ENCODE data around the gene TAS2R41.
"Not testable (repeated sequence)": the region's sequence is repeated elsewhere in the genome, so short reads cannot be mapped to it uniquely, and the experiment has no call there.

The TAS2R41 gene

DNA sequence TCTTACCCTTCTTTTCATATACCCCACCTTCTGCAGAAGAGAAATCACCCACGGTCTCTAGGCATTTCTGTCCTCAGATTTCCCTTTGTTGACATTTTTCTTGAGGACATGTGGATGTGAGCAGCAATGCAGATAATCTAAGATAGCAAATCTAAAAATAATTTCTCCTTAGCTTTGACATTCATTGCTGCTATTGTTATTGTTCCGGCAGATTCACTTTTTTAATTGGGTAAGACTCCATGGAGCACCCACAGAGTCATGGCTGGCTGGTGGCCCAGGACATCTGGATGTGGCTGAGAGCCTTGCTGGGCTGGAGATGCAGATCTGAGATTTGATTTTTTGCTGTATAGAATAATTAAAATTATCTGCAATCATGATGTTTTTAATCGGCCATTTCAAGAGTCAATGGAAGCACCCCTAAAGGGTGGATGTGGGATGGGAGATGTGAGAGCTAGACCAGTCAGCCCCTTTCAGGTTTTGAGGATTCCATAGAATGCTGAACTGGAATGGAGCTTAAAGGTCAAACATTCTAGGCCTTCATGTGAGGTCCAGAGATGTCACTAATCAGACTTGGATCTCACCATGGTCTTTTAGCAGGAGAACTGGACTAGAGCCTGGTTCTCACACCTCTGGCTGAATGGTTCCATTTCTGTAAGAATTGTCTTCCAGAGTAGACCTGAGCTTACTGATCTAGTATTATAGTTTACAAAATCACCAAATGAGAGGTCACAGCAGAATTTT is 37.5 kb downstream of the TAS2R41 start:
- H3K9me3 ChIP-seq (ENCODE audit: control insufficient read depth, low read length) = no peaks in the 10 kb centered on the region
- H3K36me3 ChIP-seq (ENCODE audit: control insufficient read depth, insufficient read depth, low read length) = no peaks in the 10 kb centered on the region
- H3K27me3 ChIP-seq (ENCODE audit: control insufficient read depth, insufficient read depth, low read length, poor library complexity, severe bottlenecking) = peaks cover 3% of the 10 kb centered on the region
- WGBS, 2 experiments = 94 to 95% methylated on average over 3 of the region's 3 CpGs
- no peak overlapping the region for H3K4me3 ChIP-seq (ENCODE audit: insufficient read depth, low read depth, low read length)
- peaks cover 24% of the 10 kb centered on the region for H3K4me1 ChIP-seq (ENCODE audit: control insufficient read depth, insufficient read depth, low read length)
- H3K27ac ChIP-seq (ENCODE audit: insufficient read depth, low read depth, low read length, poor library complexity, severe bottlenecking) = no peak overlapping the region

DNA sequence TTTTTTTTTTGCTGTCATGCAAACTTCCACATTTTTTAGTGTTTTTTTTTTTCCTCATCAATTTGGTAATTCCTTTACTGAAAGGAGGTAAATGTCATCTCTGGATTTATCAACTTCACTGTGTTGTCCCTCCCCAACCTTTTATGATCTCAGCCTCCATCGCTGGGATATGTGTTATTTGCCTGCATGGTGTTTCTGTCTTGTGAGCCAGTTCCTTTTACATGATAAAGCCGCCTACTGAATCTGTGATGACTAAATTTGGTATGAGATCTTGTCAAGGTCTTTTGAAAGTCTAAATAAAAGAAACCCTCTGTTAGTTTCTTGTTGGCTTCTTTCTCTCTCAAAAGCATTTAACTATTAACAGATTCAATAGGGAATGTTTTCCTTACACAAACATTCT is 39.3 kb downstream of the TAS2R41 start:
- 55 to 81% methylated on average over 2 of the region's 2 CpGs for WGBS, 2 experiments
- Histone ChIP-seq H3K27me3 (ENCODE audit: control insufficient read depth, insufficient read depth, low read length, poor library complexity, severe bottlenecking) (peaks cover 3% of the 10 kb centered on the region), H3K36me3 (ENCODE audit: control insufficient read depth, insufficient read depth, low read length) (no peaks in the 10 kb centered on the region), H3K4me1 (ENCODE audit: control insufficient read depth, insufficient read depth, low read length) (peaks cover 24% of the 10 kb centered on the region), H3K4me3 (ENCODE audit: insufficient read depth, low read depth, low read length) (no peak overlapping the region), H3K9me3 (ENCODE audit: control insufficient read depth, low read length) (no peaks in the 10 kb centered on the region), H3K27ac (ENCODE audit: insufficient read depth, low read depth, low read length, poor library complexity, severe bottlenecking) (no peak overlapping the region)

GRCh38 chr7:143518521-143518920 is 40.8 kb downstream of the TAS2R41 start:
- H3K27ac ChIP-seq (ENCODE audit: insufficient read depth, low read depth, low read length, poor library complexity, severe bottlenecking) = no peak overlapping the region

GRCh38 chr7:143518941-143519340 is 41.3 kb downstream of the TAS2R41 start:
- no peaks in the 10 kb centered on the region for H3K36me3 ChIP-seq (ENCODE audit: control insufficient read depth, insufficient read depth, low read length)
- peaks cover 3% of the 10 kb centered on the region for H3K27me3 ChIP-seq (ENCODE audit: control insufficient read depth, insufficient read depth, low read length, poor library complexity, severe bottlenecking)
- H3K4me1 ChIP-seq (ENCODE audit: control insufficient read depth, insufficient read depth, low read length) = peaks cover 24% of the 10 kb centered on the region
- no peaks in the 10 kb centered on the region for H3K9me3 ChIP-seq (ENCODE audit: control insufficient read depth, low read length)
- WGBS, 2 experiments = 88 to 94% methylated on average over 11 of the region's 11 CpGs
- no peak overlapping the region for H3K4me3 ChIP-seq (ENCODE audit: insufficient read depth, low read depth, low read length)
- H3K27ac ChIP-seq (ENCODE audit: insufficient read depth, low read depth, low read length, poor library complexity, severe bottlenecking) = no peak overlapping the region

More at GRCh38 chr7:143518521-143518920, 40.8 kb downstream of the TAS2R41 start:
- Histone ChIP-seq H3K4me3 (ENCODE audit: insufficient read depth, low read depth, low read length) (no peak overlapping the region), H3K27me3 (ENCODE audit: control insufficient read depth, insufficient read depth, low read length, poor library complexity, severe bottlenecking) (peaks cover 3% of the 10 kb centered on the region), H3K36me3 (ENCODE audit: control insufficient read depth, insufficient read depth, low read length) (no peaks in the 10 kb centered on the region), H3K4me1 (ENCODE audit: control insufficient read depth, insufficient read depth, low read length) (peaks cover 24% of the 10 kb centered on the region), H3K9me3 (ENCODE audit: control insufficient read depth, low read length) (no peaks in the 10 kb centered on the region)
- WGBS, 2 experiments = 16 to 18% methylated on average over 4 of the region's 4 CpGs

GRCh38 chr7:143519411-143520131 is 41.9 kb downstream of the TAS2R41 start:
- H3K36me3 ChIP-seq (ENCODE audit: control insufficient read depth, insufficient read depth, low read length) = no peaks in the 10 kb centered on the region
- H3K4me3 ChIP-seq (ENCODE audit: insufficient read depth, low read depth, low read length) = no peak overlapping the region
- H3K4me1 ChIP-seq (ENCODE audit: control insufficient read depth, insufficient read depth, low read length) = peaks cover 24% of the 10 kb centered on the region
- H3K27me3 ChIP-seq (ENCODE audit: control insufficient read depth, insufficient read depth, low read length, poor library complexity, severe bottlenecking) = peaks cover 3% of the 10 kb centered on the region
- no peak overlapping the region for H3K27ac ChIP-seq (ENCODE audit: insufficient read depth, low read depth, low read length, poor library complexity, severe bottlenecking)
- no peaks in the 10 kb centered on the region for H3K9me3 ChIP-seq (ENCODE audit: control insufficient read depth, low read length)
- 90% methylated on average over 7 of the region's 7 CpGs for WGBS, 2 experiments

GRCh38 chr7:143522309-143522916 is 44.7 kb downstream of the TAS2R41 start:
- H3K36me3 ChIP-seq (ENCODE audit: control insufficient read depth, insufficient read depth, low read length); H3K4me3 ChIP-seq (ENCODE audit: insufficient read depth, low read depth, low read length); H3K9me3 ChIP-seq (ENCODE audit: control insufficient read depth, low read length); H3K27ac ChIP-seq (ENCODE audit: insufficient read depth, low read depth, low read length, poor library complexity, severe bottlenecking); H3K27me3 ChIP-seq (ENCODE audit: control insufficient read depth, insufficient read depth, low read length, poor library complexity, severe bottlenecking): not testable (repeated sequence)
- WGBS, 2 experiments = no CpG with 5 or more reads among the region's 9 CpGs
- peaks cover 17% of the 10 kb centered on the region for H3K4me1 ChIP-seq (ENCODE audit: control insufficient read depth, insufficient read depth, low read length)

Measured in ectodermal cell (in vitro differentiated cells).